ENCODE data around the gene CDH8.
"Not testable (repeated sequence)": the region's sequence is repeated elsewhere in the genome, so short reads cannot be mapped to it uniquely, and the experiment has no call there.

The CDH8 gene

GRCh38 chr16:61862221-61863155 is 173.8 kb downstream of the CDH8 start:
- DNase-seq (ENCODE audit: low read depth): no peak

- DNase-seq (ENCODE audit: low read depth): no peak
These were observed 177.2 kb downstream of the CDH8 start for GRCh38 chr16:61858988-61859387.

GRCh38 chr16:61842666-61843065 is 193.6 kb downstream of the CDH8 start:
- DNase-seq (ENCODE audit: low read depth): no peak

- no peak for DNase-seq (ENCODE audit: low read depth)
These were observed 199.3 kb downstream of the CDH8 start for GRCh38 chr16:61836804-61837393.

GRCh38 chr16:61834082-61834481 is 202.2 kb downstream of the CDH8 start:
- no peak for DNase-seq (ENCODE audit: low read depth)

- DNase-seq (ENCODE audit: low read depth): no peak
These were observed 204.8 kb downstream of the CDH8 start for GRCh38 chr16:61831351-61831917.

- no peak for DNase-seq (ENCODE audit: low read depth)
These were observed 206.6 kb downstream of the CDH8 start for GRCh38 chr16:61829631-61830030.

GRCh38 chr16:61823326-61823725 is 212.9 kb downstream of the CDH8 start:
- DNase-seq (ENCODE audit: low read depth): no peak

GRCh38 chr16:61820820-61821219 is 215.4 kb downstream of the CDH8 start:
- DNase-seq (ENCODE audit: low read depth): no peak

GRCh38 chr16:61820398-61820797 is 215.8 kb downstream of the CDH8 start:
- DNase-seq (ENCODE audit: low read depth): no peak

GRCh38 chr16:61818850-61819249 is 217.4 kb downstream of the CDH8 start:
- no peak for DNase-seq (ENCODE audit: low read depth)

- no peak for DNase-seq (ENCODE audit: low read depth)
These were observed 218.5 kb downstream of the CDH8 start for GRCh38 chr16:61817583-61818278.

- DNase-seq (ENCODE audit: low read depth): no peak
These were observed 221.4 kb downstream of the CDH8 start for GRCh38 chr16:61814726-61815347.

- DNase-seq (ENCODE audit: low read depth): no peak
These were observed 222.9 kb downstream of the CDH8 start for GRCh38 chr16:61813339-61813738.

GRCh38 chr16:61812251-61812650 is 224.0 kb downstream of the CDH8 start:
- DNase-seq (ENCODE audit: low read depth): no peak

- DNase-seq (ENCODE audit: low read depth): no peak
These were observed 228.7 kb downstream of the CDH8 start for GRCh38 chr16:61807551-61807950.

- not testable (repeated sequence) for DNase-seq (ENCODE audit: low read depth)
These were observed 235.0 kb downstream of the CDH8 start for GRCh38 chr16:61801217-61801616.

- DNase-seq (ENCODE audit: low read depth): no peak
These were observed 237.5 kb downstream of the CDH8 start for GRCh38 chr16:61798741-61799140.

GRCh38 chr16:61797961-61798507 is 238.2 kb downstream of the CDH8 start:
- no peak for DNase-seq (ENCODE audit: low read depth)

- DNase-seq (ENCODE audit: low read depth): no peak
These were observed 238.9 kb downstream of the CDH8 start for GRCh38 chr16:61797296-61797795.

- no peak for DNase-seq (ENCODE audit: low read depth)
These were observed 243.9 kb downstream of the CDH8 start for GRCh38 chr16:61792194-61792909.

Data from activated T-cell treated with anti-CD3 and anti-CD28 coated beads for 1 hour (primary cell).